Uterus (tissue), 4 donors: ENCODE data around the gene OBSCN. TPM values are rescaled to one million over a fixed set of nuclear protein-coding genes. Genes with fewer than 3 reads are reported as not detected.
A peak's percentile ranks its signal among the peaks of the same experiment; 100 is the strongest.
"Not testable (repeated sequence)": the region's sequence is repeated elsewhere in the genome, so short reads cannot be mapped to it uniquely, and the experiment has no call there.

Experiments
- DNase-seq, 2 donors: peaks; one replicate each; pipeline ENCODE4 v3.0.0-alpha.2; 2019 to 2020
- H3K27ac ChIP-seq, 2 donors: fragments of 200-600 bp; sonication (generic); 1 replicate in 1 of 2; 2 replicates in 1 of 2; pipeline ENCODE4 v1.5.1; 2016 to 2018
- H3K27me3 ChIP-seq, 2 donors: fragments of 200-600 bp; sonication (generic); one replicate each; pipeline ENCODE4 v1.5.1; 2018 to 2019; ENCODE audit warnings: control low read depth in 1 of 2
- H3K36me3 ChIP-seq, 2 donors: fragments of 200-600 bp; sonication (generic); one replicate each; pipeline ENCODE4 v1.5.1; 2019; ENCODE audit warnings: control low read depth in 1 of 2
- H3K4me1 ChIP-seq, 2 donors: fragments of 200-600 bp; sonication (generic); one replicate each; pipeline ENCODE4 v1.5.1; 2018 to 2019; ENCODE audit warnings: control low read depth in 1 of 2
- H3K4me3 ChIP-seq, 2 donors: fragments of 200-600 bp; sonication (generic); 1 replicate in 1 of 2; 2 replicates in 1 of 2; pipeline ENCODE4 v1.5.1; 2018 to 2019; ENCODE audit warnings: mild to moderate bottlenecking in 1 of 2
- H3K9me3 ChIP-seq, 2 donors: fragments of 200-600 bp; sonication (generic); one replicate each; pipeline ENCODE4 v1.5.1; 2019; ENCODE audit warnings: control low read depth in 1 of 2
- CTCF ChIP-seq, 4 experiments: fragments of 200-600 bp in 2 of 4; fragments of 450-650 bp in 2 of 4; sonication (generic) in 2 of 4; IDR thresholded peaks; one replicate each; pipeline ENCODE4 v1.5.1; 2016 to 2019; ENCODE audit warnings: antibody characterized with exemption in 4 of 4, mild to moderate bottlenecking in 2 of 4, moderate library complexity in 1 of 4
- POLR2A ChIP-seq, 2 donors: fragments of 450-650 bp; IDR thresholded peaks; one replicate each; pipeline ENCODE4 v1.6.1; 2016; ENCODE audit warnings: antibody characterized with exemption in 2 of 2, mild to moderate bottlenecking in 1 of 2, moderate library complexity in 1 of 2
- intact Hi-C: fragments of 100-400 bp; cut with DNase I; formaldehyde crosslinking; loops from one replicate; pipeline ENCODE4 v1.15.1; 2023; ENCODE audit warnings: low total_unique reads
- total RNA-seq, 4 donors: library from RNA; depleted of rRNA in 3 of 4; stranded (reverse); fragments of >200 nt in 3 of 4; gene quantifications; one replicate each; pipeline versions ENCODE4 v1.1.0 to v1.2.4, GENCODE V29; 2014 to 2023
- donor health status: DM: yes; HTN: yes; CAD: no.

The OBSCN gene
- total RNA-seq, 4 donors from 2014 or later: 5.9 to 53.2 (median 22.4) TPM

DNA sequence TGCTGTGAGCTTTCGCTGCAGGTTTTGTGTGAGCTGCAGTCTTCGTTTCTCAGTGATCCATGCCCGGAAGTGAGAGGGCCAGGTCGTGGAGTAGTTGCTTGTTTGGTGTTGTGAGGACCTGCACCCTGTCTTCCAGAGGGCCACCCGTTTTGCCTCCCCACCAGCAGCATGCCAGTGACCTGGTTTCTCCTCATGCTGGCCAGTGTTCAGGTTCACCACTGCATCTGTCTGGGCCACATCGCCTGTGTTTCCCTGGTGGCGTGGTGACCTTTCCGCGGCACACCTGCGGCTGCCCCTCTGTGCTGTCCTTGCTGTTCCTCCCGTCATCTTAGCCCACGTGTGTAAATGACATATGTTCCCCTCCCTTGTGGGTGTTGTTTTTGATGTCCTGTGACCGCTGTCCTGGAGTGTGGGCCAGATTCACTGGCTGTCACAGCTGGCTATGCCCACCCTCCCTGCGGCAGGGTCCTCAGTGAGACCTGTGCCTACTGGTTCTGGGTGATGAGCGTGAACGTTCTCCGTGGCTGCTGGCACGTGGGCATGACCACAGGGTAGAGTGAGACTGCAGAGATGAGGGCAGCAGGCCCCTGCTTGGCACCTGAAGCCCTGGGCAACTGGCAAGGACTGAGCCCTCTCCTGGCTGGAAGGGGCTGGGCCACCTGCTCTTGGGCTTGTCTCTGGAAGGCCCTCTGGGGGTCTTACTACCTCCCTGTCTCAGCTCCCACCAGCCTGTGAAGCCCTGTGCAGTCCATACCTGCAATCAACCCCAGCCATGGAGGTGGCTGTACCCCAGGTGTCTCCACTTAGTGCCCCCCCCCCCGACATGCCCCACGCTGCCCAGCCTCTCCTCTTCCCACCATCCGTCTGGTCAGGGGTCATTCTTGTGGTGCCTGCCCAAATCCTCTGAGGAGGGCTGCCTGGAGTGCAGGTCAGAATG, 35.0 kb upstream of the OBSCN start:
- H3K4me1 ChIP-seq: no peaks in the 10 kb centered on the region
- H3K27me3 ChIP-seq: no peaks in the 10 kb centered on the region
- intact Hi-C loops: no loop called here
- H3K36me3 ChIP-seq: no peaks in the 10 kb centered on the region
- no peak overlapping the region for H3K4me3 ChIP-seq
- no peaks in the 10 kb centered on the region for H3K9me3 ChIP-seq
- no peak overlapping the region for H3K27ac ChIP-seq
- no peak for DNase-seq
- TF ChIP-seq POLR2A (IDR thresholded peaks at IDR 0.05) (no peak), CTCF (IDR thresholded peaks at IDR 0.05) (no peak)

DNA sequence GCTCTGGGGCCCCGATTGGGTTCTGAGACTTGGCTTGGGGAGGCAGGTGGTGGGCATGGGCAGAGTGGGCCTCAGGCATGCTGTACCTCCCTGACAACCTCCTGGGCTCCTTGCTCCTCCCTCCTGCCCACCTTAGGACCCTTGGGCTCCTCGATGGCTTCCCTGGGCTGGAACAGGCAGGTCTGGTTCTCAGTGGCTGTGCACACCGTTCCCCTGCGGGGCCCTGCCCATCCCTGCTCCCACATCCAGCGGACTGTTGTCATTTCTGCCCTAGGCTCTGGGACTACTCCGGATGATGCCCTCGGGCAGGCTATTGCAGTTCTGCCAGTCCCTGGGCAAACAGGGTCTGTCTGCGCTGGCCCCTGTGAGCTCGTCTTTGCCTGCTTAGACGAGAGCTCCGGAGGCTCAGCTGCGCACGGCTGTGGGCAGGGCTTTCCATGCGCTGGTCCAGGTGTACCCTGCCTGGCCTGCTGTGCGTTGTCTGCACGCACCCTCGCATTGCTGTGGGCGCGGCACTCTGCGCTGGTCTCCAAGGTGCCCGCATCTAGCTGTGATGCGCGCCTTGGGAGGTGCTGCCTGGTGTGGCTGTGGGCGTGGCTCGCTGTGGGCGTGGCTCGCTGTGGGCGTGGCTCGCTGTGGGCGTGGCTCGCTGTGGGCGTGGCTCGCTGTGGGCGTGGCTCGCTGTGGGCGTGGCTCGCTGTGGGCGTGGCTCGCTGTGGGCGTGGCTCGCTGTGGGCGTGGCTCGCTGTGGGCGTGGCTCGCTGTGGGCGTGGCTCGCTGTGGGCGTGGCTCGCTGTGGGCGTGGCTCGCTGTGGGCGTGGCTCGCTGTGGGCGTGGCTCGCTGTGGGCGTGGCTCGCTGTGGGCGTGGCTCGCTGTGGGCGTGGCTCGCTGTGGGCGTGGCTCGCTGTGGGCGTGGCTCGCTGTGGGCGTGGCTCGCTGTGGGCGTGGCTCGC, 34.0 kb upstream of the OBSCN start:
- intact Hi-C loops, H3K27me3 ChIP-seq, H3K9me3 ChIP-seq, H3K36me3 ChIP-seq, H3K27ac ChIP-seq, H3K4me3 ChIP-seq, H3K4me1 ChIP-seq, DNase-seq: not testable (repeated sequence)

- intact Hi-C loops: no loop called here
- peak in 1 of 2 donors; percentile 19 for DNase-seq
- no peak overlapping the region for H3K27ac ChIP-seq
- no peaks in the 10 kb centered on the region for H3K9me3 ChIP-seq
- H3K4me1 ChIP-seq: no peaks in the 10 kb centered on the region
- no peak for TF ChIP-seq POLR2A (IDR thresholded peaks at IDR 0.05)
- no peak for TF ChIP-seq CTCF (IDR thresholded peaks at IDR 0.05)
- no peaks in the 10 kb centered on the region for H3K27me3 ChIP-seq
- no peaks in the 10 kb centered on the region for H3K36me3 ChIP-seq
- no peak overlapping the region for H3K4me3 ChIP-seq
These were observed 33.1 kb upstream of the OBSCN start for GRCh38 chr1:228174482-228175315.

DNA sequence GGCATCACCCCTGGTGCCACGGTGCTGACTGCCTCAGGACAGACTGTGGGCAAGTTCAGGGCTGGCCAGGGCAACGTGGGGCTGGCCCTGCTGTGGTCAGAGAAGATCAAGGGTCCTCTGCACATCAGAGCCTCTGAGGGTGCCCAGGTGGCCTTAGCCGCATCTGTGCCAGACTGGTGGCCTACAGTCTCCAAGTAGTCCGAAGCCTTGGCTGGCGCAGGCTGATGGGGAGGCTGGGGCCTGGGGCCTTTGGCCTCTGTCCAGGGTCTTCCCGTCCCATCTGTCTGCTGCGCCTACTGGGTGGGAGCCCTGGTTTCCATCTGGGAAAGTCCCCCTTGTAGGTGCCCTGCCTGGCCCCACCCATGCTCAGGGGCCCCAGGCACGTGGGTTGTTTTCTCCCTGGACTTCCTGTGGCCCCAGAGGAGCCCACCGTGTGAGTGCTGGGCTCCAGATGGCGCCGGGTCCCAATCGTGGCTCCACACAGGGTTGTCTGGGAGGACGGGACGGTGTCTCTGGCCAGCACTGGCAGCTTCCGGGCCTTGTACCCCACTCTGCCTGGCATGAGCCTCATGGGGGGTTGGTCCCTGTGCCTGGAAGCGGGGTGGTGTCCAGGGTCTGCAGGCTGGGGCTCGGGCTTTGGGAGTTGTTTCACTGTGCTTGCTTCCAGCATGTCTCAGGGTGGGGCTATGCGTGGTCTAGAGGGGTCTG, 32.4 kb upstream of the OBSCN start:
- TF ChIP-seq CTCF (IDR thresholded peaks at IDR 0.05) (no peak), POLR2A (IDR thresholded peaks at IDR 0.05) (no peak)
- Histone ChIP-seq H3K27me3 (no peaks in the 10 kb centered on the region), H3K4me3 (no peak overlapping the region), H3K36me3 (no peaks in the 10 kb centered on the region), H3K27ac (no peak overlapping the region), H3K9me3 (no peaks in the 10 kb centered on the region), H3K4me1 (no peaks in the 10 kb centered on the region)
- intact Hi-C loops: no loop called here
- peak in 1 of 2 donors; percentile 15 for DNase-seq

- TF ChIP-seq POLR2A (IDR thresholded peaks at IDR 0.05): no peak
- TF ChIP-seq CTCF (IDR thresholded peaks at IDR 0.05): no peak
- no peaks in the 10 kb centered on the region for H3K27me3 ChIP-seq
- intact Hi-C loops: no loop called here
- H3K4me3 ChIP-seq: no peak overlapping the region
- H3K4me1 ChIP-seq: no peaks in the 10 kb centered on the region
- H3K9me3 ChIP-seq: no peaks in the 10 kb centered on the region
- DNase-seq: no peak
- no peaks in the 10 kb centered on the region for H3K36me3 ChIP-seq
- H3K27ac ChIP-seq: no peak overlapping the region
These were observed 31.8 kb upstream of the OBSCN start for GRCh38 chr1:228176024-228176395.
